H1 (cell line): ENCODE measurements around the gene CX3CR1. TPM values are rescaled to one million over a fixed set of nuclear protein-coding genes. Genes with fewer than 3 reads are reported as not detected.

Experiments
- CTCF ChIA-PET: fragments of 300-600 bp; sonication (Branson Sonifier 250); formaldehyde crosslinking; loops from one replicate; lab custom pipeline; 2021; ENCODE audit not compliant: partially characterized antibody; lab: Charles Lee
- POLR2A ChIA-PET: fragments of 300-600 bp; sonication (Branson Sonifier 250); formaldehyde crosslinking; loops from one replicate; lab custom pipeline; 2021; ENCODE audit warnings: inconsistent platforms; ENCODE audit not compliant: partially characterized antibody; lab: Charles Lee
- DNase-seq, 2 experiments: peaks; one replicate each; pipeline versions ENCODE4 v3.0.0 to v3.0.0-alpha.2; 2010 to 2022; ENCODE audit warnings: low spot score in 2 of 2, low read depth in 1 of 2, mixed read lengths in 1 of 2
- FAIRE-seq: peaks from 2 replicates; lab custom pipeline; 2011; peaks lifted over from hg19 to GRCh38; lab: Jason Lieb, UNC
- H2AFZ ChIP-seq: 2 replicates; pipeline ENCODE4 v1.8.1; 2012; ENCODE audit warnings: low read length, inconsistent platforms
- H2AK5ac ChIP-seq: 2 replicates; pipeline ENCODE4 v1.6.1; 2013; ENCODE audit warnings: low read depth, low read length
- H2BK120ac ChIP-seq: replicated peaks from 2 replicates; pipeline ENCODE3; 2013; ENCODE audit warnings: low read depth, low read length, inconsistent platforms
- H2BK12ac ChIP-seq: 2 replicates; pipeline ENCODE4 v1.6.1; 2013; ENCODE audit warnings: low read depth, low read length
- H2BK15ac ChIP-seq: 2 replicates; pipeline ENCODE4 v1.6.1; 2013; ENCODE audit warnings: low read length
- H2BK20ac ChIP-seq: 2 replicates; pipeline ENCODE4 v1.6.1; 2013; ENCODE audit warnings: low read length
- H2BK5ac ChIP-seq: 2 replicates; pipeline ENCODE4 v1.6.1; 2013; ENCODE audit warnings: low read depth, low read length
- H3K14ac ChIP-seq: 2 replicates; pipeline ENCODE4 v1.6.1; 2013; ENCODE audit warnings: inconsistent platforms; ENCODE audit not compliant: insufficient read length
- H3K18ac ChIP-seq: 2 replicates; pipeline ENCODE4 v1.6.1; 2013; ENCODE audit warnings: low read length; ENCODE audit errors: extremely low read depth
- H3K23ac ChIP-seq: 2 replicates; pipeline ENCODE4 v1.6.1; 2013; ENCODE audit warnings: inconsistent platforms; ENCODE audit not compliant: insufficient read length
- H3K23me2 ChIP-seq: 2 replicates; pipeline ENCODE4 v1.6.1; 2013; ENCODE audit warnings: low read depth, low read length
- H3K27ac ChIP-seq: 2 replicates; pipeline ENCODE4 v1.6.1; 2011; ENCODE audit warnings: low read depth, low read length, inconsistent platforms
- H3K27me3 ChIP-seq, 4 experiments: replicated peaks in 1 of 4; 1 replicate in 1 of 4; 2 replicates in 3 of 4; pipeline versions ENCODE4 v1.6.1 to v1.8.1; 2011 to 2013; ENCODE audit warnings: low read length in 3 of 4, mild to moderate bottlenecking in 3 of 4, inconsistent platforms in 2 of 4, mixed read lengths in 2 of 4, moderate library complexity in 1 of 4; ENCODE audit not compliant: control insufficient read depth in 3 of 4, insufficient read depth in 3 of 4; ENCODE audit errors: extremely low read depth in 1 of 4
- H3K36me3 ChIP-seq, 4 experiments: 2 replicates each; pipeline versions ENCODE4 v1.6.1 to v1.8.1; 2011 to 2013; ENCODE audit warnings: mild to moderate bottlenecking in 4 of 4, low read length in 3 of 4, moderate library complexity in 2 of 4, control low read depth in 1 of 4, inconsistent platforms in 1 of 4; ENCODE audit not compliant: insufficient read depth in 4 of 4, control insufficient read depth in 2 of 4
- H3K4ac ChIP-seq: replicated peaks from 2 replicates; pipeline ENCODE3; 2013; ENCODE audit warnings: low read length, low read depth, mixed read lengths, inconsistent platforms; ENCODE audit not compliant: insufficient read length
- H3K4me1 ChIP-seq, 4 experiments: replicated peaks in 1 of 4; 1 replicate in 1 of 4; 2 replicates in 3 of 4; pipeline versions ENCODE4 v1.6.1 to v1.8.1; 2011 to 2013; ENCODE audit warnings: low read length in 3 of 4, inconsistent platforms in 2 of 4, mixed read lengths in 1 of 4; ENCODE audit not compliant: insufficient read depth in 4 of 4, control insufficient read depth in 3 of 4
- H3K4me2 ChIP-seq, 2 experiments: 2 replicates each; pipeline versions ENCODE4 v1.6.1 to v1.8.1; 2011 to 2013; ENCODE audit warnings: low read depth in 2 of 2, low read length in 2 of 2, control low read depth in 1 of 2, inconsistent platforms in 1 of 2, mild to moderate bottlenecking in 1 of 2; ENCODE audit not compliant: insufficient read depth in 1 of 2
- H3K4me3 ChIP-seq, 4 experiments: fragments of 200-600, 300-600 bp in 1 of 4; sonication (generic), shearing (Covaris generic), sonication (Bioruptor Twin) in 1 of 4; 2 replicates each; pipeline versions ENCODE4 v1.5.1 to v1.8.1; 2011 to 2016; ENCODE audit warnings: low read length in 4 of 4, low read depth in 3 of 4, control low read depth in 2 of 4, inconsistent platforms in 2 of 4, mild to moderate bottlenecking in 2 of 4, mixed read lengths in 1 of 4, moderate library complexity in 1 of 4; ENCODE audit not compliant: insufficient read depth in 2 of 4; ENCODE audit errors: extremely low read depth in 1 of 4
- H3K56ac ChIP-seq: replicated peaks from 2 replicates; pipeline ENCODE3; 2013; ENCODE audit warnings: low read depth, mild to moderate bottlenecking, mixed read lengths, low read length, inconsistent platforms; ENCODE audit not compliant: insufficient read length
- H3K79me1 ChIP-seq: 2 replicates; pipeline ENCODE4 v1.6.1; 2013; ENCODE audit warnings: low read depth, low read length, control low read depth
- H3K79me2 ChIP-seq, 2 experiments: 2 replicates each; pipeline versions ENCODE4 v1.6.1 to v1.8.1; 2012 to 2013; ENCODE audit warnings: low read length in 2 of 2, mild to moderate bottlenecking in 2 of 2, inconsistent platforms in 1 of 2; ENCODE audit not compliant: insufficient read depth in 2 of 2, control insufficient read depth in 1 of 2
- H3K9ac ChIP-seq, 4 experiments: replicated peaks in 1 of 4; 1 replicate in 1 of 4; 2 replicates in 3 of 4; pipeline versions ENCODE4 v1.6.1 to v1.8.1; 2011 to 2013; ENCODE audit warnings: low read depth in 3 of 4, low read length in 3 of 4, control low read depth in 2 of 4, mild to moderate bottlenecking in 2 of 4, moderate library complexity in 2 of 4, inconsistent platforms in 1 of 4; ENCODE audit errors: extremely low read depth in 1 of 4
- H3K9me3 ChIP-seq, 2 experiments: 2 replicates each; pipeline versions ENCODE4 v1.6.1 to v1.8.1; 2012 to 2013; ENCODE audit warnings: mild to moderate bottlenecking in 2 of 2, moderate library complexity in 2 of 2, control low read depth in 1 of 2, inconsistent platforms in 1 of 2, low read depth in 1 of 2, low read length in 1 of 2, mixed read lengths in 1 of 2; ENCODE audit not compliant: insufficient read depth in 2 of 2
- H4K20me1 ChIP-seq, 2 experiments: replicated peaks in 1 of 2; 2 replicates each; pipeline versions ENCODE3 to v1.8.1; 2011 to 2013; ENCODE audit warnings: inconsistent platforms in 2 of 2, low read length in 2 of 2, mild to moderate bottlenecking in 1 of 2; ENCODE audit not compliant: insufficient read depth in 2 of 2, control insufficient read depth in 1 of 2
- H4K5ac ChIP-seq: 2 replicates; pipeline ENCODE4 v1.6.1; 2013; ENCODE audit warnings: low read length, low read depth, mixed read lengths, inconsistent platforms; ENCODE audit not compliant: insufficient read length
- H4K8ac ChIP-seq: 2 replicates; pipeline ENCODE4 v1.8.0; 2013; ENCODE audit warnings: mild to moderate bottlenecking, moderate library complexity, low read length, inconsistent platforms; ENCODE audit not compliant: insufficient read depth; ENCODE audit errors: extremely low read depth
- H4K91ac ChIP-seq: replicated peaks from 2 replicates; pipeline ENCODE3; 2013; ENCODE audit warnings: low read length, mixed read lengths, inconsistent platforms; ENCODE audit not compliant: insufficient read length
- ASH2L ChIP-seq: fragments of 200-600, 300-600 bp; sonication (generic); IDR thresholded peaks from one replicate; pipeline ENCODE4 v1.7.1; 2017; ENCODE audit warnings: low read length
- BACH1 ChIP-seq: IDR thresholded peaks from 2 replicates; pipeline ENCODE4 v1.6.1; 2012; ENCODE audit warnings: low read length, improper control_type of control experiment
- KDM1A ChIP-seq: fragments of 200-600, 300-600 bp; sonication (generic); IDR thresholded peaks from 2 replicates; pipeline ENCODE4 v1.7.1; 2016; ENCODE audit warnings: mild to moderate bottlenecking, low read length, borderline replicate concordance
- POLR2A ChIP-seq, 2 experiments: IDR thresholded peaks; 1 replicate in 1 of 2; 2 replicates in 1 of 2; pipeline ENCODE4 v1.6.1; 2011; ENCODE audit warnings: low read depth in 2 of 2, low read length in 2 of 2, mild to moderate bottlenecking in 2 of 2; ENCODE audit errors: control extremely low read depth in 1 of 2
- RBBP5 ChIP-seq: IDR thresholded peaks from 2 replicates; pipeline ENCODE4 v1.7.1; 2012; ENCODE audit warnings: low read depth, mild to moderate bottlenecking, inconsistent platforms, low read length, moderate library complexity, borderline replicate concordance
- SRF ChIP-seq: IDR thresholded peaks from 2 replicates; pipeline ENCODE4 v1.6.1; 2011; ENCODE audit warnings: mild to moderate bottlenecking, low read depth, low read length, moderate library complexity
- whole genome bisulfite sequencing, 2 experiments: shearing (Covaris generic) in 1 of 2; methylation state at CpG; one replicate each; pipeline versions ENCODE4 v1.1.6 to v1.1.7; 2013 to 2015; ENCODE audit warnings: low lambda C conversion rate in 2 of 2, mixed read lengths in 2 of 2, inconsistent platforms in 1 of 2, low coverage in 1 of 2, missing lambda C conversion rate in 1 of 2; ENCODE audit not compliant: insufficient replicate concordance in 2 of 2, insufficient coverage in 1 of 2, insufficient read length in 1 of 2; ENCODE audit errors: extremely low coverage in 1 of 2, missing lambda C conversion rate in 1 of 2; 5-methylcytosine and 5-hydroxymethylcytosine counted together
- polyA plus RNA-seq, 7 experiments: library from polyadenylated mRNA; depleted of rRNA in 3 of 7; stranded (reverse) in 5 of 7; unstranded in 2 of 7; fragments of >200 nt in 5 of 7; fragments of 200-250 nt in 2 of 7; gene quantifications; 1 replicate in 5 of 7; 2 replicates in 1 of 7; 4 replicates in 1 of 7; pipeline versions ENCODE4 v1.2.1 to v1.2.3, GENCODE V29; 2011 to 2013; ENCODE audit warnings: missing spikeins in 2 of 7, mixed read lengths in 2 of 7
- total RNA-seq: library from RNA; stranded (reverse); fragmentation: NEBNext Ultra II Directional; extraction: Animal tissue kit (Norgen Biotek cat#: 25700); gene quantifications from 2 replicates; pipeline ENCODE4 v1.2.1, GENCODE V29; 2021
- TF ChIP-seq, protein P1 (sequence below), 3 experiments: IDR thresholded peaks; 1 replicate in 2 of 3; 2 replicates in 1 of 3; pipeline versions ENCODE4 v1.5.1 to v1.6.1; 2011; ENCODE audit warnings: low read length in 3 of 3, mild to moderate bottlenecking in 3 of 3, inconsistent platforms in 2 of 3, low read depth in 1 of 3, moderate library complexity in 1 of 3; ENCODE audit not compliant: insufficient read depth in 1 of 3; ENCODE audit errors: control extremely low read depth in 1 of 3

CX3CR1 gene
- total and polyA plus RNA-seq, 2 of the 8 experiments (the other 6 are each of a cell fraction or from before 2014, with no cell fraction given), result 0.08 TPM; not detected in 1

DNA sequence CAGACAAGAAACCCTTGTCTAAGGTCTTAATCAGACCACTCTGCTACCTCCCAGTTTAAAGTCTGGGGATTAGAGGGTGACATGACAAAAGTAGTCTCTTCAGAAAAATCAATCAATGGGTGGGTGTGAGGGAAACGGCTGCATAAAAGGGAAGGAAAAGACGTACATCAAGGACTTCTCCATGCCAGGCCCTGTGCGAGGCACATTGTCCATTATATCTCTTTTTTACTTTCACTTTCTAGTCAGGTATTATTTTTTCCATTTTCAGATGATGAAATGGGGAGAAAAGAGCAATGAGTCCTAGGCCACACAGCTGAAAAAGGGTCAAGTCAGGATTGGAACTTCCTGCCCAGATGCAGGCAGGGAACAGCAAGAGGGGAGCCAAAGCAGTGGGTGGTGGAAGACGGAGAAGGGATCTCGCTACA, 4.6 kb upstream of the CX3CR1 start:
- Histone ChIP-seq H3K9me3 (no peaks in the 10 kb centered on the region), H4K91ac (no peak overlapping the region), H3K36me3 (no peaks in the 10 kb centered on the region), H3K79me2 (no peaks in the 10 kb centered on the region), H3K4ac (no peak overlapping the region), H2BK15ac (no peak overlapping the region), H3K18ac (no peak overlapping the region), H3K14ac (no peak overlapping the region), H4K8ac (no peak overlapping the region), H3K56ac (no peak overlapping the region), H3K27me3 (no peaks in the 10 kb centered on the region), H2BK5ac (no peak overlapping the region), H4K5ac (no peak overlapping the region), H4K20me1 (no peaks in the 10 kb centered on the region), H3K79me1 (no peaks in the 10 kb centered on the region), H3K4me3 (no peak overlapping the region), H3K23ac (no peak overlapping the region), H3K27ac (no peak overlapping the region), H3K9ac (no peak overlapping the region), H2AK5ac (no peak overlapping the region), H2BK120ac (no peak overlapping the region), H2BK20ac (no peak overlapping the region), H2AFZ (no peak overlapping the region), H2BK12ac (no peak overlapping the region), H3K4me2 (no peak overlapping the region), H3K4me1 (no peaks in the 10 kb centered on the region), H3K23me2 (no peaks in the 10 kb centered on the region)
- 84% methylated on average over 5 of the region's 5 CpGs; no CpG with 5 or more reads in 1 of the 2 experiments for WGBS, 2 experiments
- ChIA-PET CTCF (interaction anchor here (2.5 to 30.1 kb wide), 3 partner anchors 94 to 162 kb away, joined by 8 to 767 read pairs (median 496); partner anchors contain the start of gene XIRP1), POLR2A (no interaction called here)
- no peak for FAIRE-seq
- DNase-seq, result no peak
- TF ChIP-seq, protein P1, sequence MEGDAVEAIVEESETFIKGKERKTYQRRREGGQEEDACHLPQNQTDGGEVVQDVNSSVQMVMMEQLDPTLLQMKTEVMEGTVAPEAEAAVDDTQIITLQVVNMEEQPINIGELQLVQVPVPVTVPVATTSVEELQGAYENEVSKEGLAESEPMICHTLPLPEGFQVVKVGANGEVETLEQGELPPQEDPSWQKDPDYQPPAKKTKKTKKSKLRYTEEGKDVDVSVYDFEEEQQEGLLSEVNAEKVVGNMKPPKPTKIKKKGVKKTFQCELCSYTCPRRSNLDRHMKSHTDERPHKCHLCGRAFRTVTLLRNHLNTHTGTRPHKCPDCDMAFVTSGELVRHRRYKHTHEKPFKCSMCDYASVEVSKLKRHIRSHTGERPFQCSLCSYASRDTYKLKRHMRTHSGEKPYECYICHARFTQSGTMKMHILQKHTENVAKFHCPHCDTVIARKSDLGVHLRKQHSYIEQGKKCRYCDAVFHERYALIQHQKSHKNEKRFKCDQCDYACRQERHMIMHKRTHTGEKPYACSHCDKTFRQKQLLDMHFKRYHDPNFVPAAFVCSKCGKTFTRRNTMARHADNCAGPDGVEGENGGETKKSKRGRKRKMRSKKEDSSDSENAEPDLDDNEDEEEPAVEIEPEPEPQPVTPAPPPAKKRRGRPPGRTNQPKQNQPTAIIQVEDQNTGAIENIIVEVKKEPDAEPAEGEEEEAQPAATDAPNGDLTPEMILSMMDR (IDR thresholded peaks at IDR 0.05; ENCODE audit: control extremely low read depth in 1 of 3, insufficient read depth in 1 of 3, low read depth in 1 of 3, low read length in 3 of 3), result no peak
- TF ChIP-seq KDM1A, result no peak
- no peak for TF ChIP-seq ASH2L
- no peak for TF ChIP-seq POLR2A (IDR thresholded peaks at IDR 0.05; ENCODE audit: control extremely low read depth in 1 of 2, low read depth in 2 of 2, low read length in 2 of 2)
- TF ChIP-seq SRF, result no peak
- TF ChIP-seq RBBP5, result no peak
- TF ChIP-seq BACH1, result no peak
